ENCODE measurements around the gene KRTAP9-4.
"Not testable (repeated sequence)": the region's sequence is repeated elsewhere in the genome, so short reads cannot be mapped to it uniquely, and the experiment has no call there.

Gene KRTAP9-4, protein sequence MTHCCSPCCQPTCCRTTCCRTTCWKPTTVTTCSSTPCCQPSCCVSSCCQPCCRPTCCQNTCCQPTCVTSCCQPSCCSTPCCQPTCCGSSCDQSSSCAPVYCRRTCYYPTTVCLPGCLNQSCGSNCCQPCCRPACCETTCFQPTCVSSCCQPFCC

DNA sequence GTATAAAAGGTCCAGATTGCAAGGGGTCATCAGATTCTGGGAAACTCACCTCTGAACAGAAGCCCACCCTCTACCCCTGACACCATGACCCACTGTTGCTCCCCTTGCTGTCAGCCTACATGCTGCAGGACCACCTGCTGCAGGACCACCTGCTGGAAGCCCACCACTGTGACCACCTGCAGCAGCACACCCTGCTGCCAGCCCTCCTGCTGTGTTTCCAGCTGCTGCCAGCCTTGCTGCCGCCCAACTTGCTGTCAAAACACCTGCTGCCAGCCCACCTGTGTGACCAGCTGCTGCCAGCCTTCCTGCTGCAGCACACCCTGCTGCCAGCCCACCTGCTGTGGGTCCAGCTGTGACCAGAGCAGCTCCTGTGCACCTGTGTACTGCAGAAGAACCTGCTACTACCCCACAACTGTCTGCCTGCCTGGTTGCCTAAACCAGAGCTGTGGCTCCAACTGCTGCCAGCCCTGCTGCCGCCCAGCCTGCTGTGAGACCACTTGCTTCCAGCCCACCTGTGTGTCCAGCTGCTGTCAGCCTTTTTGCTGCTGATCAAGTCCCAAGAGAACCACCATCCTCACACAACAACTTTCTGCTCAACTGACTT lies at the start of gene KRTAP9-4:
KRTAP9-4 (plus strand) TSS at position 51 of the 604 bp plus-strand sequence; CDS start at position 85, 34 bp downstream.
- not testable (repeated sequence) for DNase-seq (ENCODE audit: low read depth in 2 of 2)

DNA sequence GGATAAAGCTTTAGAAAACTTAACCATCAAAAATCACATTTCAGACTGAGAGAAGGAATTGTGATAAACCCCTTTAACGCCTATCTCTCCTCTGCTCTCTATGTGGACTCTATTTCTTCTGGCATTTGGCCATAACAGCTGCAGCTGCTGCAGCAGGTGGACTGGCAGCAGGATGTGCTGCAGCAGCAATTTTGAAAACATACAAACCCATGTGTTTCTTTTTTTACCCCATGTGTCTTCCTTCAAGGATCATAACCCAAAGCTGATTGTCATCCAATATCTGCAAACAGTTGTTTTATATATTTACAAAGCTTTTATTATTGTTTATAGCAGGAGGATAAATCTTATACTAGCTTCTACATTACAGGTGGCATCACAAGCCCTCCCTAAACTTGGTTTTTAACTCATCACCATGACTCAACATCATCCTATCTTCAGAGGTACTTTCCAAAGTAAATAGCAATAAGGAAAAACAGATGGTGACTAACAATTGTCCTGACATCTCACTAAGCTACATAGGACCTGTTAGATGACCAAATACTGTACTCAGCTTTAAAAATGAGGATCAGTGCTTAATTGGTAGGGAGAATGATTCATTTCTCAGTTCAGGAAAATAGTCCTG lies 37.5 kb upstream of the KRTAP9-4 start:
- peak in 1 of 2 experiments; percentile 1 for DNase-seq (ENCODE audit: low read depth in 2 of 2)

DNA sequence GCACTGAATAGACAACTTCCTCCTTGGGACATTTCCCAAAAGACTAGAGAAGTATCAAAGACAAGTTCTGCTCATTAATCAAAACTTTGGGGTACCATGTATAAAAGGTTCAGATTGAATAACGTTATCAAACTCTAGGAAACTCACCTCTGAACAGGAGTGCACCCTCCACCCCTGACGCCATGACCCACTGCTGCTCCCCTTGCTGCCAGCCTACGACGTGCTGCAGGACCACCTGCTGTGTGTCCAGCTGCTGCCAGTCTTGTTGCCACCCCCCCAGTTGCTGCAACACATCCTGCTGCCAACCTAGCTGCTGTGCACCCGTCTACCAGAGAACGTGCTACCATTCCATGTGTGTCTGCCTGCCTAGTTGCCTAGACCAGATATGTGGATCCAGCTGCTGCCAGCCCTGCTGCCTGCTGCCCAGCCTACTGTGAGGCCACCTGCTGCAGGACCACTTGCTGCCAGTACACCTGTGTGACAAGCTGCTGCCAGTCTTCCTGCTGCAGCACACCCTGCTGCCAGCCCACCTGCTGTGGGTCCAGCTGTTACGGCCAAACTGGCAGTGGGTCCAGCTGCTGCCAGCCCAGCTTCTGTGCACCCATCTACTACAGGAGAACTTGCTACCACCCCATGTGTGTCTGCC lies 36.8 kb upstream of the KRTAP9-4 start:
- DNase-seq (ENCODE audit: low read depth in 2 of 2), result no peak

DNA sequence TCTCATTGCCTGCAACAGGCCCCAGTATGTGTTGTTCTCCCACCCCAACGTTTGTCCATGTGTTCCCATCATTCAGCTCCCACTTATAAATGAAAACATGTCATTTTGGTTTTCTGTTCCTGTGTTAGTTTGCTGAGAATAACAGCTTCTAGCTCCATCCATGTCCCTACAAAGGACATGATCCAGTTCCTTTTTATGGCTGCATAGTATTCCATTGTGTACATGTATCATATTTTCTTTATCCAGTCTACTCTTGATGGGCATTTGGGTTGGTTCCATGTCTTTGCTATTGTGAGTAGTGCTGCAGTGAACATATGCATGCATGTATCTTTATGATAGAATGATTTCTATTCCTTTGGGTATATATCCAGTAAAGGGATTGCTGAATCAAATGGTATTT lies 33.8 kb upstream of the KRTAP9-4 start:
- no peak for DNase-seq (ENCODE audit: low read depth in 2 of 2)

DNA sequence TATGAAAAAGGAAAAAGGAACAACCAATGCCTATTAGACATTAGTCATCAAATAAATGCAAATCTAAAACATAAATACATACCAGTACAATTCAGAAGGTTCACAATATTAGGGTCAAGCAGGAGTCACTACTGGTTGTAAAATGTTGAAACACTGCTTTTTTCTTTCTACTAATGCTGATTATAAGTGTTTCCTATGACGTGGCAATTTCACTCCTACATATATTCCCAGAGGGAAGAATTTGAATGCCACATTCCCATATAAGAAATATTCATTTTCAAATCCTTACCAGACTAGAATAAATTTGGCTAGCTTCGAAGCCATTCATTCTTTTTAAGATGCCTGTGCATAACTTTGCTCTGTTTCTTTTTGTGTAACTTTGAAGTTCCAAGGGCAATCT lies 25.7 kb upstream of the KRTAP9-4 start:
- DNase-seq (ENCODE audit: low read depth in 2 of 2), result peak in 1 of 2 experiments; percentile 3

DNA sequence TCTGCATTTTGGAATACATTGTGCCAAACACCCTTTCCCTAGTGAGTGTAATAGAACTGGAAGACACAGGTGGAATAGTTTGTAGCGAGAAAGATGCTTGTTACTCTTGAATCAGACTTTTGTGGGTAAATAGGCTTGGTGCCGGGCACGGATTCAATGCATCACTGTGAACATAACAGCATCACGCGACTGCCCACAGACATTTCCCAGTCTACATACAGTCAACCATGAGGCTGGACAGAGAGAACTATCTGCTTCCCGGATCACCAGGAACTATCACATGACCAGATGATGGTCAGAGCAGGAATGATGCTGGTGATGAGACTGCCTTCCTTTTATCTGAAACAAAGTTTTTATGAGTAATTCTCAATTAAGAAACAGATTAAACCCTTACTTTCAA lies 23.4 kb upstream of the KRTAP9-4 start:
- no peak for DNase-seq (ENCODE audit: low read depth in 2 of 2)

DNA sequence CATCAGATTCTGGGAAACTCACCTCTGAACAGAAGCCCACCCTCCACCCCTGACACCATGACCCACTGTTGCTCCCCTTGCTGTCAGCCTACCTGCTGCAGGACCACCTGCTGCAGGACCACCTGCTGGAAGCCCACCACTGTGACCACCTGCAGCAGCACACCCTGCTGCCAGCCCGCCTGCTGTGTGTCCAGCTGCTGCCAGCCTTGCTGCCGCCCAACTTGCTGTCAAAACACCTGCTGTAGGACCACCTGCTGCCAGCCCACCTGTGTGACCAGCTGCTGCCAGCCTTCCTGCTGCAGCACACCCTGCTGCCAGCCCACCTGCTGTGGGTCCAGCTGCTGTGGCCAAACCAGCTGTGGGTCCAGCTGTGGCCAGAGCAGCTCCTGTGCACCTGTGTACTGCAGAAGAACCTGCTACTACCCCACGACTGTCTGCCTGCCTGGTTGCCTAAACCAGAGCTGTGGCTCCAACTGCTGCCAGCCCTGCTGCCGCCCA lies 22.8 kb upstream of the KRTAP9-4 start, which contains the start of gene KRTAP9-2:
KRTAP9-2 (plus strand) TSS at position 51 of the 498 bp plus-strand sequence; CDS start at position 58, 7 bp downstream.
- DNase-seq (ENCODE audit: low read depth in 2 of 2), result not testable (repeated sequence)

DNA sequence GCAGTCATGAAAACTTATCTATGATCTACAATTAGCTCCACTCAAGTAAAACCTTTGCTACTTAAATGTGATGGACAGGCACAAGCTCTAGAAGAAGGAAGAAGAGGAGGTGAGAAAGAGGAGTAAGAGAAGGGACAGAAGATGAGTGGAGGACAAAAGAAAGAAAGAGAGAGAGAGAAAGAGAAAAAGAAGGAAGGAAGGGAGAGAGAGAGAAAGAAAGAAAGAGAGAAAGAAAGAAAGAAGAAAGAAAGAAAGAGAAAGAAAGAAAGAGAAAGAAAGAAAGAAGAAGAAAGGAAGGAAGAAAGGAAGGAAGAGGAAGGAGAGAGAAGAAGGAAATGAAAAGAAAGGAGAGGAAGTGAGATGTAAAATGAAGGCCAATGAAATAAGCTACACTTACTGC lies 19.4 kb upstream of the KRTAP9-4 start:
- DNase-seq (ENCODE audit: low read depth in 2 of 2), result no peak

DNA sequence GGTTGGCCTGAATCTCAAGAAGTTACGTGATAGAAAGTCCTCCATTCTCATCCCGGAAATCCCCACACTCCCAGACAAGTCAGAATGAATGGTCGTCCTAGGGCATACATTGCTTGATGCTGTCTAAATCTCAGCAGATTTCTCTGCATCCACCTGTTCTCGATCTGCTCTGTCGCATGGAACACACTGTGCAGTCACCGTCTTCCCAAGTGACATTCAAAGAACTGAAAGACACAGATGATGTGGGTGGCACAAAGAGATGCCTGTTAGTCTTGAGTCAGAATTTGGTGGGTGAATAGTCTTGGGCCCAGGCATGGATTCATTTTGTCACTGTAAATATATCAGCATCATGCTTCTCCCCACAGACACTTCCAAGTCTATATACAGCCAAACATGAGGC lies 17.8 kb upstream of the KRTAP9-4 start:
- no peak for DNase-seq (ENCODE audit: low read depth in 2 of 2)

DNA sequence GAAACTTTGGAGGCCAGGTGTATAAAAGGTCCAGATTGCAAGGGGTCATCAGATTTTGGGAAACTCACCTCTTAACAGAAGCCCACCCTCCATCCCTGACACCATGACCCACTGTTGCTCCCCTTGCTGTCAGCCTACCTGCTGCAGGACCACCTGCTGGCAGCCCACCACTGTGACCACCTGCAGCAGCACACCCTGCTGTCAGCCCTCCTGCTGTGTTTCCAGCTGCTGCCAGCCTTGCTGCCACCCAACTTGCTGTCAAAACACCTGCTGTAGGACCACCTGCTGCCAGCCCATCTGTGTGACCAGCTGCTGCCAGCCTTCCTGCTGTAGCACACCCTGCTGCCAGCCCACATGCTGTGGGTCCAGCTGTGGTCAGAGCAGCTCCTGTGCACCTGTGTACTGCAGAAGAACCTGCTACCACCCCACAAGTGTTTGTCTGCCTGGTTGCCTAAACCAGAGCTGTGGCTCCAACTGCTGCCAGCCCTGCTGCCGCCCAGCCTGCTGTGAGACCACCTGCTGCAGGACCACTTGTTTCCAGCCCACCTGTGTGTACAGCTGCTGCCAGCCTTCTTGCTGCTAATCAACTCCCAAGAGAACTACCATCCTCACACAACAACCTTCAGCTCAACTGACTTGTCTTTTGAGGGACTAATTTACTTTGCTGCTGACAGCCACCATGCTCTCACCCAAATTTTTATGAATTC lies 16.9 kb upstream of the KRTAP9-4 start, which contains the start of gene KRTAP9-3:
KRTAP9-3 (plus strand) TSS at position 51 of the 707 bp plus-strand sequence; CDS start at position 104, 53 bp downstream.
- DNase-seq (ENCODE audit: low read depth in 2 of 2), result not testable (repeated sequence)

- not testable (repeated sequence) for DNase-seq (ENCODE audit: low read depth in 2 of 2)
Measured at GRCh38 chr17:41237116-41237515, 12.4 kb upstream of the KRTAP9-4 start.

- not testable (repeated sequence) for DNase-seq (ENCODE audit: low read depth in 2 of 2)
Measured at GRCh38 chr17:41237949-41238437, 11.5 kb upstream of the KRTAP9-4 start, which contains the start of gene KRTAP9-8. TSS of gene KRTAP9-8 (plus strand) at chr17:41237999. CDS start at chr17:41238052, 53 bp downstream.

DNA sequence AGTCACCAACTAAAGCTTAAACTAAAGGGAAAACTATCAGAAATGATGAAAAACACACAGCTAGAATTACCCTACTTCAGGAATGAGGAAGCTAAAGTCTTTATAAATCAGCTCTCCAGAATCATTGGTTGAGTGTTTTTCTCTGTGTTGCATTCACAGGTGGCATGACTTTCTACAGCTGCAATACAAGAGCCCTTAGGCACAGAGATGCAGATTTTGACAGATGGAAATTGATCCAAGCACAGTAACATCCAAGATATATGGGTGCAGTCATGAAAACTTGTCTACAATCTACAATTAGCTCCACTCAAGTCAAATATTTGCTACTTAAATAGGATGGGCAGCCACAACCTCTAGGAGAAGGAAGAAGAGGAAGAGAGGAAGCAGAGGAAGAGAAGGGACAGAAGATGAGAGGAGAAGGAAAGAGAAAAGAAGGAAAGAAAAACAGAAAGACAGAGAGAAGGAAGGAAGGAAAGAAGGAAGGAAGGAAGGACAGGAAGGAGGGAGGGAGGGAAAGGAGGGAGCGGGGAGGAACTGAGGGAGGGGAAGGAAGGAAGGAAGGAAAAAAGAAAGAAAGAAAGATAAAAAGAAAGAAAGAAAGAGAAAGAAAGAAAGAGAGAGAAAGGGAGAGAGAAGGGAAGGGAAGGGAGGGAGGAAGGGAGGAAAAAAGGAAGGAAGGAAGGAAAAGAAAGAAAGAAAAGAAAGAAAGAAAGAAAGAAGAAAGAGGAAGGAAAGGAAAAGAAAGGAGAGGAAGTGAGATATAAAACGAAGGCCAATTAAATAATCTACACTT lies 2.3 kb upstream of the KRTAP9-4 start:
- not testable (repeated sequence) for DNase-seq (ENCODE audit: low read depth in 2 of 2)

GRCh38 chr17:41251261-41251660 lies 1.8 kb downstream of the KRTAP9-4 start:
- no peak for DNase-seq (ENCODE audit: low read depth in 2 of 2)

- DNase-seq (ENCODE audit: low read depth in 2 of 2), result no peak
Measured at GRCh38 chr17:41254861-41255260, 5.4 kb downstream of the KRTAP9-4 start.

- peak; percentile 35 to 44 for DNase-seq (ENCODE audit: low read depth in 2 of 2)
Measured at GRCh38 chr17:41255381-41256290, 6.1 kb downstream of the KRTAP9-4 start, which contains the start of gene KRTAP9-9. TSS of gene KRTAP9-9 (plus strand) at chr17:41255384.

- DNase-seq (ENCODE audit: low read depth in 2 of 2), result peak; percentile 34 to 39
Measured at GRCh38 chr17:41256291-41256685, 6.8 kb downstream of the KRTAP9-4 start.

GRCh38 chr17:41258406-41258805 lies 8.9 kb downstream of the KRTAP9-4 start:
- no peak for DNase-seq (ENCODE audit: low read depth in 2 of 2)

DNA sequence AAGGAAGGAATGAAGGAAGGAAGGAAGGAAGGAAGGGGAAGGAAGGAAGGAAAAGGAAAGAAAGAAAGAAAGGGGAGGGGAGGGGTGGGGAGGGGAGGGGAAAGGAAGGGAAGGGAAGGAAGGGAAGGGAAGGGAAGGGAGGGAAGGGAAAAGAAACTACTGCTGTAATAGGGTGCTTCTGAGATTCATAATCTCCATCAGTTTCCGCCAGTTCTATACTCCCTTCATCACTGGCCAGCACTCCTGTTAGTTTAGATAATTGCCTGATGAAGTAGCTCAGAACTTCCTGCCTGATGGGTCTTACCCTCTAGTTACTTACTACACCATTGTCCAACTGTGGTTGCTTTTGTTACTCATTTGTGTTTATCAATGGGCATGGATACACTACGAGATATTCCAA lies 13.7 kb downstream of the KRTAP9-4 start:
- DNase-seq (ENCODE audit: low read depth in 2 of 2), result no peak
